Heart right ventricle (tissue), 16 donors: ENCODE data around the gene SCARF1. TPM values are rescaled to one million over a fixed set of nuclear protein-coding genes. Genes with fewer than 3 reads are reported as not detected.

Experiments used
- ATAC-seq, 8 donors: fragments of 200-7000 bp; cut with Tn5 transposase; one replicate each; pipeline ENCODE4 v1.9.1; 2020; ENCODE audit warnings: mild to moderate bottlenecking in 8 of 8, moderate library complexity in 8 of 8, moderate number of reproducible peaks in 1 of 8
- DNase-seq, 2 donors: peaks; one replicate each; pipeline ENCODE4 v3.0.0-alpha.2; 2020
- H3K27ac ChIP-seq, 10 donors: fragments of 200-600 bp; sonication (generic) in 2 of 10; one replicate each; pipeline versions ENCODE4 v1.5.0 to v1.8.0; 2020 to 2022; ENCODE audit warnings: mild to moderate bottlenecking in 3 of 10
- H3K27me3 ChIP-seq, 7 donors: fragments of 200-600 bp; one replicate each; pipeline ENCODE4 v1.8.0; 2021 to 2022; ENCODE audit warnings: mild to moderate bottlenecking in 2 of 7
- H3K36me3 ChIP-seq, 9 donors: fragments of 200-600 bp; sonication (generic) in 1 of 9; one replicate each; pipeline versions ENCODE4 v1.5.0 to v1.8.0; 2020 to 2022; ENCODE audit warnings: mild to moderate bottlenecking in 2 of 9
- H3K4me1 ChIP-seq, 9 donors: fragments of 200-600 bp; sonication (generic) in 1 of 9; one replicate each; pipeline versions ENCODE4 v1.5.0 to v1.8.0; 2020 to 2022; ENCODE audit warnings: mild to moderate bottlenecking in 4 of 9
- H3K4me3 ChIP-seq, 10 donors: fragments of 200-600 bp; sonication (generic) in 2 of 10; one replicate each; pipeline versions ENCODE4 v1.5.0 to v1.8.0; 2020 to 2022; ENCODE audit warnings: mild to moderate bottlenecking in 7 of 10, moderate library complexity in 2 of 10
- H3K9me3 ChIP-seq, 11 donors: fragments of 200-600 bp in 10 of 11; sonication (generic) in 2 of 11; one replicate each; pipeline versions ENCODE4 v1.5.0 to v1.8.0; 2013 to 2022; ENCODE audit warnings: mild to moderate bottlenecking in 2 of 11, control low read depth in 1 of 11, moderate library complexity in 1 of 11
- WGBS, 2 donors: extraction: QIAGEN DNeasy Blood & Tissue Kit; methylation state at CpG; one replicate each; pipeline ENCODE4 v1.1.7; 2013; ENCODE audit warnings: inconsistent platforms in 1 of 2; 5-methylcytosine and 5-hydroxymethylcytosine counted together
- intact Hi-C, 10 donors: fragments of 100-400 bp; cut with DNase I; formaldehyde crosslinking; loops; one replicate each; pipeline versions ENCODE4 v1.11.1 to v1.14.2; 2022
- polyA plus RNA-seq, 2 donors: library from polyadenylated mRNA; stranded (reverse); fragments of 200-250 nt; gene quantifications; one replicate each; pipeline ENCODE4 v1.2.3, GENCODE V29; 2013
- total RNA-seq, 10 donors: library from RNA; stranded (reverse); fragmentation: NEBNext Ultra II Directional in 3 of 10; extraction: Animal tissue kit (Norgen Biotek cat#: 25700) in 3 of 10; gene quantifications; one replicate each; pipeline versions ENCODE4 v1.2.1 to v1.2.4, GENCODE V29; 2021 to 2023
- TF ChIP-seq, protein P1 (sequence below), 9 donors: fragments of 200-600 bp; sonication (generic) in 2 of 9; IDR thresholded peaks; one replicate each; pipeline versions ENCODE4 v1.5.0 to v1.8.0; 2021 to 2022; ENCODE audit warnings: antibody characterized with exemption in 9 of 9, mild to moderate bottlenecking in 5 of 9, moderate library complexity in 1 of 9
- donor health status: Arrhythmogenic right ventricular cardiomyopathy.
- donor health status: ischemic (EF 13 %, LVEDD 7.1; RV severe dilation, severe dysfunction).
- donor health status: healthy with polysubstance abuse.
- donor health status: DM: no; HTN: yes; CAD: no.
- donor health status: DM: no; HTN: no; CAD: no.
- donor health status: ischemic (EF 25% LVEDD 6.9; RV normal size, moderate dysfunction).
- donor health status: ischemic (EF 25% LVEDD 5.7; RV mildly dilated, moderate dysfunction).
- donor health status: healthy.
- donor health status: DM: yes; HTN: yes; CAD: no.
- donor health status: Ischemic cardiomyopathy.
- donor health status: ischemic (EF 35%, LVEDD 5.7; RV mildly dilated, moderate dysfunction).
- donor health status: nonischemic (EF 11% LVEDD 7.7; RV severe dilation, severe dysfunction).
- donor health status: DM: yes; HTN: yes; CAD: no.
- donor health status: PGD.
- donor health status: ischemic (EF 29% LVEDD 5.4; RV normal size, mild dysfunction).
- donor health status: nonischemic (EF 23%, LVEDD 6.1; RV moderate dilation, normal function).

The SCARF1 gene
- total and polyA plus RNA-seq, 12 donors, result 7.6 to 22.6 (median 13.2) TPM

- Histone ChIP-seq H3K27me3 (no peaks in the 10 kb centered on the region), H3K9me3 (peaks cover 0 to 7% (median 0%) of the 10 kb centered on the region in 11 donors), H3K36me3 (peaks cover 0 to 31% (median 0%) of the 10 kb centered on the region in 9 donors), H3K27ac (no peak overlapping the region), H3K4me3 (no peak overlapping the region), H3K4me1 (peaks cover 0 to 38% (median 0%) of the 10 kb centered on the region in 9 donors)
- intact Hi-C loops, result no loop called here
- ATAC-seq (peak in 1 of 8 donors; percentile 40), DNase-seq (no peak)
- TF ChIP-seq, protein P1, sequence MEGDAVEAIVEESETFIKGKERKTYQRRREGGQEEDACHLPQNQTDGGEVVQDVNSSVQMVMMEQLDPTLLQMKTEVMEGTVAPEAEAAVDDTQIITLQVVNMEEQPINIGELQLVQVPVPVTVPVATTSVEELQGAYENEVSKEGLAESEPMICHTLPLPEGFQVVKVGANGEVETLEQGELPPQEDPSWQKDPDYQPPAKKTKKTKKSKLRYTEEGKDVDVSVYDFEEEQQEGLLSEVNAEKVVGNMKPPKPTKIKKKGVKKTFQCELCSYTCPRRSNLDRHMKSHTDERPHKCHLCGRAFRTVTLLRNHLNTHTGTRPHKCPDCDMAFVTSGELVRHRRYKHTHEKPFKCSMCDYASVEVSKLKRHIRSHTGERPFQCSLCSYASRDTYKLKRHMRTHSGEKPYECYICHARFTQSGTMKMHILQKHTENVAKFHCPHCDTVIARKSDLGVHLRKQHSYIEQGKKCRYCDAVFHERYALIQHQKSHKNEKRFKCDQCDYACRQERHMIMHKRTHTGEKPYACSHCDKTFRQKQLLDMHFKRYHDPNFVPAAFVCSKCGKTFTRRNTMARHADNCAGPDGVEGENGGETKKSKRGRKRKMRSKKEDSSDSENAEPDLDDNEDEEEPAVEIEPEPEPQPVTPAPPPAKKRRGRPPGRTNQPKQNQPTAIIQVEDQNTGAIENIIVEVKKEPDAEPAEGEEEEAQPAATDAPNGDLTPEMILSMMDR (IDR thresholded peaks at IDR 0.05), result no peak
- WGBS, 2 donors, result 61 to 63% methylated on average over 33 to 35 of the region's 35 CpGs
Observed at GRCh38 chr17:1604831-1605528, 40.6 kb downstream of the SCARF1 start.

GRCh38 chr17:1601571-1601970 is 44.0 kb downstream of the SCARF1 start:
- Histone ChIP-seq H3K4me1 (peaks cover 0 to 17% (median 0%) of the 10 kb centered on the region in 9 donors), H3K4me3 (no peak overlapping the region), H3K9me3 (peaks cover 0 to 7% (median 0%) of the 10 kb centered on the region in 11 donors), H3K36me3 (peaks cover 0 to 17% (median 0%) of the 10 kb centered on the region in 9 donors), H3K27me3 (no peaks in the 10 kb centered on the region), H3K27ac (no peak overlapping the region)
- DNase-seq (no peak), ATAC-seq (no peak)
- 97 to 99% methylated on average over 14 of the region's 14 CpGs for WGBS, 2 donors
- intact Hi-C loops, result no loop called here
- TF ChIP-seq, protein P1 (IDR thresholded peaks at IDR 0.05), result no peak

DNA sequence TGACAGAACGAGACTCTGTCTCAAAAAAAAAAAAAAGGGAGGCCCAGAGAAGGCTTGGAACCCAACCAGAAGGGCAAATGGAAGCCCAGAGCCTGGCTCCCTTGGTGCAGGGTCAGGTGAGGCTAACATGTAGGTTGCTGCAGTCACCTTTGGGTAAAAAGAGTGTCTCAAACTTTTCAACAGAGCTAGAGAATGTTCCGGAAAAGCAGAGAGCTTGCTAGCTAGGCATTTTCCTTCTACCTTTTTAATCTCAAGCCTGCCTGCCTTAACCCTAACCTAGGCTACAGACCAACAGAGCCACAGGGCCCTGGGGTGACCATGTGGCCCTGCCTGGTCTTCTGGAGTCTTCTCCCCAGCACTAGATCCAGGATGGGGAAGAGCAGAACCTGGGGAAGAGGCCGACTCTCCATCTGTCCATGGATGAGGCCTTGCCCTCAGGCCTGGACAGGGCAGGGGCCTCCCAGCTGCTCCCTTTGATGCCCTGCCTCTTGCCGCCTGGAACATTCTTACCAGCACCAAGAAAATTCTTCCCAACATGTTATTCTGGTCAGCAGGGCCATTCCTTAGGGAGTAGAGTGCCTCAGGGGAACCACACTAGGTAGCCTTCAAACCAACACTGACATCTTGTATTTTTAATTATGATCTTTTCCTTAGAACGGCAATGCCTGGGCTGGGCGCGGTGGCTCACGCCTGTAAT is 47.0 kb downstream of the SCARF1 start:
- TF ChIP-seq, protein P1 (IDR thresholded peaks at IDR 0.05), result no peak
- no peaks in the 10 kb centered on the region for H3K27me3 ChIP-seq
- WGBS, 2 donors, result 93% methylated on average over 8 of the region's 8 CpGs
- peaks cover 0 to 4% (median 0%) of the 10 kb centered on the region in 9 donors for H3K4me1 ChIP-seq
- intact Hi-C loops, result no loop called here
- H3K27ac ChIP-seq, result no peak overlapping the region
- H3K9me3 ChIP-seq, result peaks cover 0 to 7% (median 0%) of the 10 kb centered on the region in 11 donors
- peaks cover 0 to 14% (median 0%) of the 10 kb centered on the region in 9 donors for H3K36me3 ChIP-seq
- no peak overlapping the region for H3K4me3 ChIP-seq
- ATAC-seq (peak in 1 of 8 donors; percentile 15), DNase-seq (no peak)

DNA sequence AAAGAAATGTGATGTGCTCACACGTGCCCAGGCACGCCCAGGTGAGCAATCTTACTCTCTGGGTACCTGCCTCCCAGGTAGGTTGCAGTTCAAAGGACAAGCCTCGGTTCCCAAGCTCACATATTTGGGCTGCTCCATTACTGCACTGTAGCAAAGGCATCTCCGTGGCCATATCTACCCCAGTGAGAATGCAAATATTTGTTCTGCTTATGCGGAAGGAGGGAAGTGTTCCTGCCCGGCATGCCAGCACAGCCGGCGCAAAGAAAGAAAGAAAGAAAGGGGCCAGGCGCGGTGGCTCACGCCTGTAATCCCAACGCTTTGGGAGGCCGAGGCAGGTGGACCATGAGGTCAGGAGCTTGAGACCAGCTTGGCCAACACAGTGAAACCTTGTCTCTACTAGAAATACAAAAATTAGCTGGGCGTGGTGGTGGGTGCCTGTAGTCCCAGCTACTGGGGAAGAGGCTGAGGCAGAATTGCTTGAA is 47.6 kb downstream of the SCARF1 start:
- TF ChIP-seq, protein P1 (IDR thresholded peaks at IDR 0.05), result no peak
- no peak overlapping the region for H3K27ac ChIP-seq
- intact Hi-C loops, result no loop called here
- H3K4me1 ChIP-seq, result peaks cover 0 to 10% (median 0%) of the 10 kb centered on the region in 9 donors
- no peak for DNase-seq
- peaks cover 0 to 7% (median 0%) of the 10 kb centered on the region in 11 donors for H3K9me3 ChIP-seq
- no peak for ATAC-seq
- H3K4me3 ChIP-seq, result no peak overlapping the region
- H3K27me3 ChIP-seq, result no peaks in the 10 kb centered on the region
- peaks cover 0 to 15% (median 0%) of the 10 kb centered on the region in 9 donors for H3K36me3 ChIP-seq
- WGBS, 2 donors, result 92 to 93% methylated on average over 14 of the region's 14 CpGs
